ENCODE data around the gene ARHGAP28. TPM values are rescaled to one million over a fixed set of nuclear protein-coding genes. Genes with fewer than 3 reads are reported as not detected.

The ARHGAP28 gene
- polyA plus RNA-seq, 1 of the 3 experiments (the other 2 are of a cell fraction) = 0.99 TPM

DNA sequence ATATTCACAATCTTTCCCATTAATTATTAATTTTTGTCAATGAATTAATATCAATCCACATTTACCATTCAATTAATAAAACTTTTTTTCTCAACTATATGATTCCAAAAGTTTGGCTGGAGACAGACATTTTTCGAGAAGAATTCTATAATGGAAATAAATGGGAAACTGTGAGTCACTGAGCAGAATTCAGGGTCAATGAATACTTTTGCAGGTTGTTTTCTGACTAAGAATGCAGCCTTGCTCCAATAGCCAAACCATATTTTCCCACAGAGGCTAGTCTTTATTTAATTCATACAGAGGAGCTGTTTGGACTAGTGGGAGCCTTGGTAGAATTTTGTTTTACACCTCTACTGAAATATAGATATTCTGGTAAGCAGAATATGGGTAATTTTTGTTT, 82.3 kb downstream of the ARHGAP28 start:
- CTCF ChIA-PET = interaction anchor here (1.0 to 1.1 kb wide), 2 partner anchors 29 to 74 kb away, joined by 4 read pairs; no protein-coding TSS in a partner anchor
- H3K9me2 ChIP-seq = no peaks in the 10 kb centered on the region
- H3K9me3 ChIP-seq = no peaks in the 10 kb centered on the region
- H3K79me2 ChIP-seq (ENCODE audit: insufficient read depth) = no peaks in the 10 kb centered on the region
- H2AFZ ChIP-seq (ENCODE audit: low read depth) = no peak overlapping the region
- no peaks in the 10 kb centered on the region for H3K27me3 ChIP-seq (ENCODE audit: insufficient read depth)
- H3F3A ChIP-seq (replicated peaks; ENCODE audit: insufficient read depth) = no peaks in the 10 kb centered on the region
- H3K4me1 ChIP-seq (ENCODE audit: control insufficient read depth in 1 of 2, insufficient read depth in 2 of 2, low read depth in 1 of 2, low read length in 1 of 2) = peaks cover 0 to 3% of the 10 kb centered on the region in 2 experiments; a peak in 2 of 4 replicates
- TF ChIP-seq, protein P1, sequence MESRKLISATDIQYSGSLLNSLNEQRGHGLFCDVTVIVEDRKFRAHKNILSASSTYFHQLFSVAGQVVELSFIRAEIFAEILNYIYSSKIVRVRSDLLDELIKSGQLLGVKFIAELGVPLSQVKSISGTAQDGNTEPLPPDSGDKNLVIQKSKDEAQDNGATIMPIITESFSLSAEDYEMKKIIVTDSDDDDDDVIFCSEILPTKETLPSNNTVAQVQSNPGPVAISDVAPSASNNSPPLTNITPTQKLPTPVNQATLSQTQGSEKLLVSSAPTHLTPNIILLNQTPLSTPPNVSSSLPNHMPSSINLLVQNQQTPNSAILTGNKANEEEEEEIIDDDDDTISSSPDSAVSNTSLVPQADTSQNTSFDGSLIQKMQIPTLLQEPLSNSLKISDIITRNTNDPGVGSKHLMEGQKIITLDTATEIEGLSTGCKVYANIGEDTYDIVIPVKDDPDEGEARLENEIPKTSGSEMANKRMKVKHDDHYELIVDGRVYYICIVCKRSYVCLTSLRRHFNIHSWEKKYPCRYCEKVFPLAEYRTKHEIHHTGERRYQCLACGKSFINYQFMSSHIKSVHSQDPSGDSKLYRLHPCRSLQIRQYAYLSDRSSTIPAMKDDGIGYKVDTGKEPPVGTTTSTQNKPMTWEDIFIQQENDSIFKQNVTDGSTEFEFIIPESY (IDR thresholded peaks at IDR 0.05; ENCODE audit: borderline replicate concordance, low read depth) = no peak
- TF ChIP-seq, protein P2, sequence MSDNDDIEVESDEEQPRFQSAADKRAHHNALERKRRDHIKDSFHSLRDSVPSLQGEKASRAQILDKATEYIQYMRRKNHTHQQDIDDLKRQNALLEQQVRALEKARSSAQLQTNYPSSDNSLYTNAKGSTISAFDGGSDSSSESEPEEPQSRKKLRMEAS (IDR thresholded peaks at IDR 0.05; ENCODE audit: low read depth) = no peak
- no peak overlapping the region for H3K9ac ChIP-seq
- DNase-seq = no peak
- H3K36me3 ChIP-seq (replicated peaks in 1 of 2; ENCODE audit: control insufficient read depth in 1 of 2, insufficient read depth in 2 of 2, low read length in 1 of 2) = no peaks in the 10 kb centered on the region
- no peak overlapping the region for H3K27ac ChIP-seq (ENCODE audit: low read depth in 2 of 2, low read length in 1 of 2)
- WGBS (ENCODE audit: low lambda C conversion rate) = 20% methylated on average over 1 of the region's 1 CpG
- H4K20me1 ChIP-seq (ENCODE audit: insufficient read depth) = no peaks in the 10 kb centered on the region
- H3K4me3 ChIP-seq (ENCODE audit: low read depth in 2 of 2, low read length in 1 of 2) = no peak overlapping the region
- no peak overlapping the region for H3K4me2 ChIP-seq
- POLR2A ChIA-PET = no interaction called here

DNA sequence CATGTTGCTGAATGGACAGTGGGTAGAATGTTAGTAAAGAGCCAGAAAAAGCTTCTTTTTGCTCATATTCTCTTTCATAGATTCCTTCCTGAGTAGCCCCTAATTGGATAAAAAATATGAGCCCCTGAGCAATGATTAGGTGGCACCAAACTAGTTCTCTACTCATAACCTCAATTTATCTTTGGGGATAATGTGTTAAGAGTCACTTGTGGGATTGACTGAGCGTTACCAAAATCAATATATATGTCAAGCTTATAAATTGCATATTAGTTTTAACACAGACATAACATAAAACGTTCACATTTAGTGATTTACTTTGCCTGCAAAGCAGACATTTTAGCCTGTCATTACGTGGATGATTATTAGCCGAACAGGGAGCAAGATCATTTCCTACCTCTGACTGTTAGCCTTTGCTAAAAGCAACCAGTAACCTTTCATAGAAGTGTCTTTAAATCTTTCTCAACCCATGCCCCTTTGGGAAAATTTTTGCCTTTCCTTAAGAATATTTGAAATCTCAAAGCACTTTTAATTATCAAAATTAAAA, 85.4 kb downstream of the ARHGAP28 start:
- no peak overlapping the region for H3K9ac ChIP-seq
- H3K4me2 ChIP-seq = no peak overlapping the region
- H2AFZ ChIP-seq (ENCODE audit: low read depth) = no peak overlapping the region
- ChIA-PET CTCF (interaction anchor here (1.5 kb wide), 1 partner anchor 12 kb away, joined by 3 read pairs; no protein-coding TSS in a partner anchor), POLR2A (no interaction called here)
- no peaks in the 10 kb centered on the region for H3K36me3 ChIP-seq (replicated peaks in 1 of 2; ENCODE audit: control insufficient read depth in 1 of 2, insufficient read depth in 2 of 2, low read length in 1 of 2)
- no peaks in the 10 kb centered on the region for H3K9me2 ChIP-seq
- H3K79me2 ChIP-seq (ENCODE audit: insufficient read depth) = no peaks in the 10 kb centered on the region
- H3K27me3 ChIP-seq (ENCODE audit: insufficient read depth) = no peaks in the 10 kb centered on the region
- H3K4me1 ChIP-seq (ENCODE audit: control insufficient read depth in 1 of 2, insufficient read depth in 2 of 2, low read depth in 1 of 2, low read length in 1 of 2) = no peaks in the 10 kb centered on the region
- H3K27ac ChIP-seq (ENCODE audit: low read depth in 2 of 2, low read length in 1 of 2) = no peak overlapping the region
- DNase-seq = no peak
- no peak overlapping the region for H3K4me3 ChIP-seq (ENCODE audit: low read depth in 2 of 2, low read length in 1 of 2)
- H4K20me1 ChIP-seq (ENCODE audit: insufficient read depth) = no peaks in the 10 kb centered on the region
- H3F3A ChIP-seq (replicated peaks; ENCODE audit: insufficient read depth) = no peaks in the 10 kb centered on the region
- TF ChIP-seq, protein P3, sequence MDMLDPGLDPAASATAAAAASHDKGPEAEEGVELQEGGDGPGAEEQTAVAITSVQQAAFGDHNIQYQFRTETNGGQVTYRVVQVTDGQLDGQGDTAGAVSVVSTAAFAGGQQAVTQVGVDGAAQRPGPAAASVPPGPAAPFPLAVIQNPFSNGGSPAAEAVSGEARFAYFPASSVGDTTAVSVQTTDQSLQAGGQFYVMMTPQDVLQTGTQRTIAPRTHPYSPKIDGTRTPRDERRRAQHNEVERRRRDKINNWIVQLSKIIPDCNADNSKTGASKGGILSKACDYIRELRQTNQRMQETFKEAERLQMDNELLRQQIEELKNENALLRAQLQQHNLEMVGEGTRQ (IDR thresholded peaks at IDR 0.05; ENCODE audit: borderline replicate concordance, low read depth, low read length) = no peak
- TF ChIP-seq JUND (IDR thresholded peaks at IDR 0.05) = no peak
- no peak for TF ChIP-seq GATA2 (CRISPR knock-in tag; IDR thresholded peaks at IDR 0.05)
- TF ChIP-seq, protein P4, sequence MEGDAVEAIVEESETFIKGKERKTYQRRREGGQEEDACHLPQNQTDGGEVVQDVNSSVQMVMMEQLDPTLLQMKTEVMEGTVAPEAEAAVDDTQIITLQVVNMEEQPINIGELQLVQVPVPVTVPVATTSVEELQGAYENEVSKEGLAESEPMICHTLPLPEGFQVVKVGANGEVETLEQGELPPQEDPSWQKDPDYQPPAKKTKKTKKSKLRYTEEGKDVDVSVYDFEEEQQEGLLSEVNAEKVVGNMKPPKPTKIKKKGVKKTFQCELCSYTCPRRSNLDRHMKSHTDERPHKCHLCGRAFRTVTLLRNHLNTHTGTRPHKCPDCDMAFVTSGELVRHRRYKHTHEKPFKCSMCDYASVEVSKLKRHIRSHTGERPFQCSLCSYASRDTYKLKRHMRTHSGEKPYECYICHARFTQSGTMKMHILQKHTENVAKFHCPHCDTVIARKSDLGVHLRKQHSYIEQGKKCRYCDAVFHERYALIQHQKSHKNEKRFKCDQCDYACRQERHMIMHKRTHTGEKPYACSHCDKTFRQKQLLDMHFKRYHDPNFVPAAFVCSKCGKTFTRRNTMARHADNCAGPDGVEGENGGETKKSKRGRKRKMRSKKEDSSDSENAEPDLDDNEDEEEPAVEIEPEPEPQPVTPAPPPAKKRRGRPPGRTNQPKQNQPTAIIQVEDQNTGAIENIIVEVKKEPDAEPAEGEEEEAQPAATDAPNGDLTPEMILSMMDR (IDR thresholded peaks at IDR 0.05) = no peak
- TF ChIP-seq RFX5 (IDR thresholded peaks at IDR 0.05; ENCODE audit: low read length) = no peak
- TF ChIP-seq, protein P5, sequence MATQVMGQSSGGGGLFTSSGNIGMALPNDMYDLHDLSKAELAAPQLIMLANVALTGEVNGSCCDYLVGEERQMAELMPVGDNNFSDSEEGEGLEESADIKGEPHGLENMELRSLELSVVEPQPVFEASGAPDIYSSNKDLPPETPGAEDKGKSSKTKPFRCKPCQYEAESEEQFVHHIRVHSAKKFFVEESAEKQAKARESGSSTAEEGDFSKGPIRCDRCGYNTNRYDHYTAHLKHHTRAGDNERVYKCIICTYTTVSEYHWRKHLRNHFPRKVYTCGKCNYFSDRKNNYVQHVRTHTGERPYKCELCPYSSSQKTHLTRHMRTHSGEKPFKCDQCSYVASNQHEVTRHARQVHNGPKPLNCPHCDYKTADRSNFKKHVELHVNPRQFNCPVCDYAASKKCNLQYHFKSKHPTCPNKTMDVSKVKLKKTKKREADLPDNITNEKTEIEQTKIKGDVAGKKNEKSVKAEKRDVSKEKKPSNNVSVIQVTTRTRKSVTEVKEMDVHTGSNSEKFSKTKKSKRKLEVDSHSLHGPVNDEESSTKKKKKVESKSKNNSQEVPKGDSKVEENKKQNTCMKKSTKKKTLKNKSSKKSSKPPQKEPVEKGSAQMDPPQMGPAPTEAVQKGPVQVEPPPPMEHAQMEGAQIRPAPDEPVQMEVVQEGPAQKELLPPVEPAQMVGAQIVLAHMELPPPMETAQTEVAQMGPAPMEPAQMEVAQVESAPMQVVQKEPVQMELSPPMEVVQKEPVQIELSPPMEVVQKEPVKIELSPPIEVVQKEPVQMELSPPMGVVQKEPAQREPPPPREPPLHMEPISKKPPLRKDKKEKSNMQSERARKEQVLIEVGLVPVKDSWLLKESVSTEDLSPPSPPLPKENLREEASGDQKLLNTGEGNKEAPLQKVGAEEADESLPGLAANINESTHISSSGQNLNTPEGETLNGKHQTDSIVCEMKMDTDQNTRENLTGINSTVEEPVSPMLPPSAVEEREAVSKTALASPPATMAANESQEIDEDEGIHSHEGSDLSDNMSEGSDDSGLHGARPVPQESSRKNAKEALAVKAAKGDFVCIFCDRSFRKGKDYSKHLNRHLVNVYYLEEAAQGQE (IDR thresholded peaks at IDR 0.05; ENCODE audit: low read depth, low read length) = no peak
- no peak for TF ChIP-seq EP300 (IDR thresholded peaks at IDR 0.05; ENCODE audit: borderline replicate concordance in 1 of 2, low read depth in 1 of 2, low read length in 1 of 2)
- TF ChIP-seq NFIC (IDR thresholded peaks at IDR 0.05; ENCODE audit: borderline replicate concordance) = no peak
- TF ChIP-seq TCF12 (IDR thresholded peaks at IDR 0.05) = no peak
- no peak for TF ChIP-seq MXI1 (IDR thresholded peaks at IDR 0.05; ENCODE audit: low read depth, low read length)
- TF ChIP-seq, protein P2 (IDR thresholded peaks at IDR 0.05; ENCODE audit: low read depth) = no peak
- TF ChIP-seq CHD2 (IDR thresholded peaks at IDR 0.05; ENCODE audit: low read length, partially characterized antibody) = no peak
- WGBS (ENCODE audit: low lambda C conversion rate) = 65% methylated on average over 4 of the region's 4 CpGs
- no peaks in the 10 kb centered on the region for H3K9me3 ChIP-seq
